Upper lobe of left lung (tissue), 6 donors: ENCODE results near the gene SCAMP1. TPM values are rescaled to one million over a fixed set of nuclear protein-coding genes. Genes with fewer than 3 reads are reported as not detected.

ENCODE experiments used
- ATAC-seq, 2 donors: fragments of 200-7000 bp; cut with Tn5 transposase; one replicate each; pipeline ENCODE4 v1.9.1; 2022; ENCODE audit warnings: mild to moderate bottlenecking in 2 of 2, moderate library complexity in 2 of 2; ENCODE audit not compliant: low FRiP score in 2 of 2
- DNase-seq, 2 donors: peaks; one replicate each; pipeline ENCODE4 v3.0.0-alpha.2; 2019 to 2020
- H3K27ac ChIP-seq, 4 donors: fragments of 200-600 bp; sonication (generic); one replicate each; pipeline ENCODE4 v1.5.1; 2016 to 2019
- H3K27me3 ChIP-seq, 4 donors: fragments of 200-600 bp; sonication (generic); one replicate each; pipeline ENCODE4 v1.5.1; 2017 to 2019
- H3K36me3 ChIP-seq, 4 donors: fragments of 200-600 bp; sonication (generic); one replicate each; pipeline ENCODE4 v1.5.1; 2016 to 2019
- H3K4me1 ChIP-seq, 4 donors: fragments of 200-600 bp; sonication (generic); one replicate each; pipeline ENCODE4 v1.5.1; 2018 to 2019
- H3K4me3 ChIP-seq, 4 donors: fragments of 200-600 bp; sonication (generic); one replicate each; pipeline ENCODE4 v1.5.1; 2017 to 2019; ENCODE audit warnings: mild to moderate bottlenecking in 2 of 4, moderate library complexity in 1 of 4
- H3K9me3 ChIP-seq, 4 donors: fragments of 200-600 bp; sonication (generic); one replicate each; pipeline ENCODE4 v1.5.1; 2018 to 2019
- EP300 ChIP-seq, 4 donors: sonication (generic); formaldehyde crosslinking; IDR thresholded peaks; one replicate each; pipeline ENCODE4 v1.5.1; 2017; ENCODE audit warnings: antibody characterized with exemption in 4 of 4, control low read depth in 2 of 4
- POLR2A ChIP-seq, 4 donors: fragments of 450-650 bp; IDR thresholded peaks; one replicate each; pipeline ENCODE4 v1.5.1; 2016 to 2017; ENCODE audit warnings: antibody characterized with exemption in 4 of 4, mild to moderate bottlenecking in 2 of 4
- POLR2AphosphoS5 ChIP-seq, 2 donors: sonication (generic); formaldehyde crosslinking; IDR thresholded peaks; one replicate each; pipeline ENCODE4 v1.5.1; 2017; ENCODE audit warnings: antibody characterized with exemption in 2 of 2
- WGBS, 2 donors: methylation state at CpG; one replicate each; pipeline ENCODE4 v1.1.5; 2017 to 2018; 5-methylcytosine and 5-hydroxymethylcytosine counted together
- total RNA-seq, 6 donors: library from RNA; depleted of rRNA in 4 of 6; stranded (reverse); fragments of >200 nt in 4 of 6; gene quantifications; one replicate each; pipeline versions ENCODE4 v1.1.0 to v1.2.1, GENCODE V29; 2016 to 2021
- TF ChIP-seq, protein P1 (sequence below), 6 experiments: fragments of 450-650 bp in 4 of 6; fragments of 200-600 bp in 2 of 6; sonication (generic) in 2 of 6; IDR thresholded peaks; one replicate each; pipeline ENCODE4 v1.5.1; 2016 to 2019; ENCODE audit warnings: antibody characterized with exemption in 6 of 6
- donor health status: DM: no; HTN: no; CAD: no; lungs with moderate emphysema.
- donor health status: DM: no; HTN: yes; CAD: no; lungs with severe emphysema.

Gene SCAMP1
- total RNA-seq, 6 donors from 2014 or later = 5.3 to 37.3 (median 25.1) TPM

DNA sequence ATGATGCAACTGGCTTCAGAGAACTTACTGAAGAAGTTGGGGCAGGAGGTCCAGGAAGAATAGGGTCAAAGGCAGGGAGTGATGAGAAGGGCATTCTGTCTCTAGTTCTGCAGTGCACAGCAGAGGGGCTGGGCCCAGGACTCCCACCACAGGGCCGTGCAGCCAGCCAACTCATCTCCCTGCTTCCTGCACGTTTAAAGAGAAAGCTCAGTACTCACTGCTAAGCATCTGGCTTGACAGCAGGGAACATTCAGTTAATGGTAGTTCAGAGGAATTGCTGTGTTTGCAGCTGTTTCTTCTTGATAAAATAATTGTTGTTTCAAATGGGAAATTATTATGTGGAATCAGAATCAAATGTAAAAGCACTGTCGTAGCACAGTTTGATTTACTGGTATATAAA is 25.6 kb upstream of the SCAMP1 start:
- Histone ChIP-seq H3K36me3 (no peaks in the 10 kb centered on the region), H3K4me1 (no peaks in the 10 kb centered on the region), H3K4me3 (no peak overlapping the region), H3K27ac (no peak overlapping the region), H3K27me3 (no peaks in the 10 kb centered on the region), H3K9me3 (peaks cover 0 to 9% (median 6%) of the 10 kb centered on the region in 4 donors)
- WGBS, 2 donors = 64% methylated on average over 3 of the region's 3 CpGs
- no peak for ATAC-seq
- no peak for TF ChIP-seq POLR2A (IDR thresholded peaks at IDR 0.05)
- TF ChIP-seq EP300 (IDR thresholded peaks at IDR 0.05) = no peak
- no peak for TF ChIP-seq POLR2AphosphoS5 (IDR thresholded peaks at IDR 0.05)
- TF ChIP-seq, protein P1, sequence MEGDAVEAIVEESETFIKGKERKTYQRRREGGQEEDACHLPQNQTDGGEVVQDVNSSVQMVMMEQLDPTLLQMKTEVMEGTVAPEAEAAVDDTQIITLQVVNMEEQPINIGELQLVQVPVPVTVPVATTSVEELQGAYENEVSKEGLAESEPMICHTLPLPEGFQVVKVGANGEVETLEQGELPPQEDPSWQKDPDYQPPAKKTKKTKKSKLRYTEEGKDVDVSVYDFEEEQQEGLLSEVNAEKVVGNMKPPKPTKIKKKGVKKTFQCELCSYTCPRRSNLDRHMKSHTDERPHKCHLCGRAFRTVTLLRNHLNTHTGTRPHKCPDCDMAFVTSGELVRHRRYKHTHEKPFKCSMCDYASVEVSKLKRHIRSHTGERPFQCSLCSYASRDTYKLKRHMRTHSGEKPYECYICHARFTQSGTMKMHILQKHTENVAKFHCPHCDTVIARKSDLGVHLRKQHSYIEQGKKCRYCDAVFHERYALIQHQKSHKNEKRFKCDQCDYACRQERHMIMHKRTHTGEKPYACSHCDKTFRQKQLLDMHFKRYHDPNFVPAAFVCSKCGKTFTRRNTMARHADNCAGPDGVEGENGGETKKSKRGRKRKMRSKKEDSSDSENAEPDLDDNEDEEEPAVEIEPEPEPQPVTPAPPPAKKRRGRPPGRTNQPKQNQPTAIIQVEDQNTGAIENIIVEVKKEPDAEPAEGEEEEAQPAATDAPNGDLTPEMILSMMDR (IDR thresholded peaks at IDR 0.05) = no peak
- peak in 1 of 2 donors; percentile 8 for DNase-seq

DNA sequence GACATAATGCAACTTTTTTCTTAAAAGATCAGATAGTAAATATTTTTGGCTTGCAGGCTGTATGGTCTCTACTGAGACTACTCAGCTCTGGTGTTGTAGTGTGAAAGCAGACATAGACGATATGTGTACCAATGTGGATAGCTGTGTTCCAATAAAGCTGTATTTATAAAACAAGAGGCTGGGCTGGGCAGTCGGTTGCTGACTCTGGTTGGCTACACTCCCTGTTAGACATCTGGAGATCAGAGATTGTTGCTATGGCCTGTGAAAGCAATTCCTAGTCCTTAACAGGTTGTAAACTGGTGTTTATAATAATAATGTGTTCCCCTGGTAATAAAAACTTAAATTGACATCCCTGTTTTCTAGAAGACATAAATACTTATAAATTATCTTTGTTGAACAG is 24.4 kb upstream of the SCAMP1 start:
- WGBS, 2 donors = 65 to 86% methylated on average over 2 of the region's 2 CpGs
- TF ChIP-seq EP300 (IDR thresholded peaks at IDR 0.05) (no peak), POLR2A (IDR thresholded peaks at IDR 0.05) (no peak), POLR2AphosphoS5 (IDR thresholded peaks at IDR 0.05) (no peak)
- TF ChIP-seq, protein P1 (IDR thresholded peaks at IDR 0.05) = no peak
- Histone ChIP-seq H3K36me3 (no peaks in the 10 kb centered on the region), H3K9me3 (peaks cover 0 to 9% (median 6%) of the 10 kb centered on the region in 4 donors), H3K27ac (no peak overlapping the region), H3K27me3 (no peaks in the 10 kb centered on the region), H3K4me3 (no peak overlapping the region), H3K4me1 (no peaks in the 10 kb centered on the region)
- DNase-seq (no peak), ATAC-seq (no peak)

DNA sequence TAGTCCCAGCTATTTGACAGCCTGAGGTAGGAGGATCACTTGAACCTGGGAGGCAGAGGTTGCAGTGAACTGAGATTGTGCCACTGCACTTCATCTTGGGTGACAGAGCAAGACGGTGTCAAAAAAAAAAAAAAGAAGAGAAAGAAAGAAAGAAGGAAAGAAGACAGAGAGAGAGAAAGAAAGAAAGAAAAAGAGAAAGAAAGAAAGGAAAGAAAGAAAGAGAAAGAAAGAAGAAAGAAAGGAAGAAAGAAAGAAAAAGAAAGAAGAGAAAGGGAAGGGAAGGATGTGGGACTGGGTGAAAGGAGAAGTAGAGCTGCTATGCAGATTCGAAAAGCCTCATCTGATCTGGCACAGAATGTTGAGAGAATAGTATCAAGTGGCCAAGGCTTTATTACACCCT is 23.7 kb upstream of the SCAMP1 start:
- Histone ChIP-seq H3K4me3 (no peak overlapping the region), H3K36me3 (no peaks in the 10 kb centered on the region), H3K9me3 (peaks cover 0 to 9% (median 6%) of the 10 kb centered on the region in 4 donors), H3K27ac (no peak overlapping the region), H3K27me3 (no peaks in the 10 kb centered on the region), H3K4me1 (no peaks in the 10 kb centered on the region)
- 85 to 90% methylated on average over 2 of the region's 2 CpGs for WGBS, 2 donors
- TF ChIP-seq EP300 (IDR thresholded peaks at IDR 0.05) (no peak), POLR2AphosphoS5 (IDR thresholded peaks at IDR 0.05) (no peak), POLR2A (IDR thresholded peaks at IDR 0.05) (no peak)
- TF ChIP-seq, protein P1 (IDR thresholded peaks at IDR 0.05) = no peak
- ATAC-seq (no peak), DNase-seq (no peak)

DNA sequence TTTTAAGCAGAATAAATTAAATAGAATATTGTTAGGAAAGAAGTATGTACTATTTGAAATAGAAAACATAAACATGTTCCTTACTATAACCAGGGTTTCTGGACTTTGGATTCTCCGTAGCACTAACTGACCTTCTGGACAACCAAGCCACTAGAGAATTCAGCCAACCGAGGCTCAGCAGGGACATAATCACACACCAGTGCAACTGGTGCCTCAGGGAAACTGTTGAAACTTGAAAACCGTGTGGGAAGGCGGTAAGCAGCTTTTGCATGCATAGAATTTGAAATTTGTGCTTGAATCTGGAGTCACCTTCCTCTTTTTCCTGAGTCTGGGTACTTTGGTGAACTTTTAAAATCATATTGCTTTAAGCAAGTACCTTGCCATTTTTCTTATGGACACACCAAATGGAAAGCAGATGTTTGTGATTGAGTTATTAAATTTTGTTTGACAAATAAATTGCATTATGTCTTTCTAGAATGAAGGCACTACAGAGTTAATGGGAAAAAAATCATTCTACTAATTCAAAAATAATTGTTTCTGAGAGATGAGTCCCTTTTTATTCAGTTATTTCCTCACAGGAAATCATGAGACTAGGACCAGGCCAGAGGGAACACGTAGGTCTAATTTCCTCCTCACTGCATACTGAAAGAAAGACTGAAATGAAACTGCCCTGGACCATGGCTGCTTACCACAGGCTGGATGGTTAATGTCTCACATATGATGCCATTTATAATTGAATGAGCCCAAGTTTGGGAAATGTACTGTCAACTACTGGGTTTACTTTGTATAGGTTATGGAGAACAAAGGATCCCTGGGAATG is 20.6 kb upstream of the SCAMP1 start:
- H3K27ac ChIP-seq = peak overlapping the region in 1 of 4 donors; percentile 10
- no peaks in the 10 kb centered on the region for H3K4me1 ChIP-seq
- ATAC-seq (no peak), DNase-seq (no peak)
- peaks cover 0 to 9% (median 6%) of the 10 kb centered on the region in 4 donors for H3K9me3 ChIP-seq
- WGBS, 2 donors = 67 to 70% methylated on average over 5 of the region's 5 CpGs
- no peaks in the 10 kb centered on the region for H3K27me3 ChIP-seq
- H3K4me3 ChIP-seq = no peak overlapping the region
- H3K36me3 ChIP-seq = no peaks in the 10 kb centered on the region
- TF ChIP-seq POLR2A (IDR thresholded peaks at IDR 0.05) = no peak
- no peak for TF ChIP-seq POLR2AphosphoS5 (IDR thresholded peaks at IDR 0.05)
- TF ChIP-seq EP300 (IDR thresholded peaks at IDR 0.05) = no peak
- TF ChIP-seq, protein P1 (IDR thresholded peaks at IDR 0.05) = no peak
